Limb (tissue), 2 donors: ENCODE data around the gene ZNF283.
"Not testable (repeated sequence)": the region's sequence is repeated elsewhere in the genome, so short reads cannot be mapped to it uniquely, and the experiment has no call there.

Source experiments
- DNase-seq, 2 donors: peaks; one replicate each; pipeline ENCODE4 v3.0.0-alpha.2; 2016; ENCODE audit errors: extremely low spot score in 2 of 2

Gene ZNF283

DNA sequence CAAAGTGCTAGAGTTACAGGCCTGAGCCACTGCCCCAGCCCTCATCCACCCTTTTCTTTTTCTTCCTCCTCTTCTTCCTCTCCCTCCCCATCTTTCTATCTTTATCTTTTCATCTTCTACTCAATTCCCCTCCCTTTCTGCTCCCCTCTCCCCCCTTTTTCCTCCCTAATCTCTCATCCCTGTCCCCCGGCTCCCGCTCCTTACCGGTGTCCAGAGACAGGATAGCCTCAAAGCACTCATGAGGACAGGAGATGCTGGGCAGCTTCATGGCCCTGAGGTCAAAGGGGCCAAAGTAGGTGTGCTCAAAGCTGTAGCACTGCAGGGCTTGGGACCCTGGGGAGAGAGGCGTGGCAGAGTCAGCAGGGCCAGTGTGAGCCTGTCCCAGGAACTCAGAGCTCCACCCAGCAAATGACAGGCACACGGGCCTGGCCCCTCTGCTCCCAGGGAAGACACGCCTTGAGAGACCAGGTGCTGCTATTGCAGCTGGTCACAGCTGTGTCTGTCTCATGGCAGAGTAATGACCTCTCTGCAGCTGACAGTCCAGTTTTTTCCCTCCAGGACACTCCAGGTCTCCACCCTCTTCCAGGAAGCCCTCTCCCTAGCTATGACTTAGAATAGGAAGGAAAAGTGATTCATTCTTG is 27.5 kb upstream of the ZNF283 start:
- no peak for DNase-seq

DNA sequence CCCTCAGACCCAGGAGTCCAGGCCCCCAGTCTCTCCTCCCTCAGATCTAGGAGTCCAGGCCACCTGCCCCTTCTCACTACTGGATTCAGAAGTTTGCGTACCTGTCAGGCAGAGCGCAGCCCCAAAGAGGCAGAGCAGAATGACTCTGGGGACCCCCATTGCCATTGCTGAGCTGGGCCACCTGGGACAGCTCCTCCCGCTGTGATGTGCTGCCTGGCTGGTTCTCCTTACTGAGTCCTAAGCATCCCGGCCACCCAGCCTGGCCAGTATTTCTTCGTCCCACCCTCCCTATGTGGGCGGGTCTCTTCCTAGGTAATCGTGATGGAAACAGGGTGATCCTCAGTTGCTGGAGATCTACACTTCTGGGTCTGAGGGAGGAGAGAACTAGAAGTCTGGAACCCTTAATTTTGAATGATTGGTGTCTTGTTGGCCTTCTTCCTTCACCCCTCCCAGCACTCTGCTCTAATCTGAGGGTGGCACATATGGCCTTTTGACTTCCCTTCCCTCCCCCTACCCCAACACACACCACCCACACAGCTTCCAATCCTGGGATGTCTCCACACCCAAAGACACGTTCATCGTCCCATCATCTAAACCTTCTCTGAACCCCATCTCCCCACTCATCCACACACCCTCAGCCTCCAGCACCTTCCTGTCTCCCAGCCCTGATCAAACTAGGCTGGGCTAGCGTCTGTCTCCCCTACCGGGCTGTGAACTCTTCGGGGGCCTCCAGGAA is 24.7 kb upstream of the ZNF283 start, which contains the start of gene LYPD5:
TSS of gene LYPD5 (minus strand) at position 232 of the 736 bp plus-strand sequence. CDS start at position 165, 67 bp downstream.
- no peak for DNase-seq

DNA sequence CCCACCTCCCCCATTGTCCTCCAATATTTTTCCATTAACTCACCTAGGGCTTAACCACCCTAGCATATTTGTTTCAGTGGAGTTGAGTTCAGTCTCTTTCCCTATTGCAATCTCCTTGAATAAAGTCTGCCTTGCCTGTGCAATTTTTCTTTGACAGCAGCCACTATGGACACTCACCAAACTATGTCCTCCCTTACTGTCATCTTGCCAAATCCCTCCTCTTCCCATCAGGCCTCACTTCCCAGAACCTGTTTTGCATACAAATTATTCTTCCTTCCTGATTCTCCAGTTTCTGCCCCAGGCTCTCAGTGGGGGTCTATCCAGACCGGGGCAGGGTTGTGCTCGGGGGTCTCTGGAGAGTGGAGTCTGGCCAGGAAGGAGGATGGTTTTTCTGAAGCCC is 22.7 kb upstream of the ZNF283 start:
- no peak for DNase-seq

DNA sequence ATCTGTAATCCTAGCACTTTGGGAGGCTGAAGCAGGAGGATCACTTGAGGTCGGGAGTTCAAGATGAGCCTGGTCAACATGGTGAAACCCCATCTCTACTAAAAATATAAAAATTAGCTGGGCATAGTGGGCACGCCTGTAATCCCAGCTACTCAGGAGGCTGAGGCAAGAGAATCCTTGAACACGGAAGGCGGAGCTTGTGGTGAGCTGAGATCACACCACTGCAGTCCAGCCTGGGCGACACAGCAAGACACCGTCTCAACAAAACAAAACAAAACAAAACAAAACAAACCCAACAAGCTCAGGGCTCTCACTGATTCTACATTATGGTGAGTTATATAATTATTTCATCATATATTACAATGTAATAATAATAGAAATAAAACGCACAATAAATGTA is 20.7 kb upstream of the ZNF283 start:
- DNase-seq: not testable (repeated sequence)

DNA sequence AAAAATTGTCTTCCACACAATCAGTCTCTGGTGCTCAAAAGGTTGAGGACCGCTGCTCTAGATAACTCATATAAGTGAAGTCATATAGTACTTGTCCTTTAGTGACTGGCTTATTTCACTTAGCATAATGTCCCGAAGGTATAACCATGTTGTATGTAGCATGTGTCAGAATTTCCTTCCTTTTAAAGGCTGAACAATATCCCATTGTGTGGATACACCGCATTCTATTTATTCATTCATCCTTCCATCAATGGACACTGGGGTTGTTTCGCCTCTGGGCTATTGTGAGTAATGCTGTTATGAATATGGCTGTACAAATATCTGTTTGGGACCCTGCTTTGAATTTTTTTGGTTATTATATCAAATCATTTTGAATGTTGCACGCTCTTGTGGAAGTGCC is 20.3 kb upstream of the ZNF283 start:
- DNase-seq: no peak

DNA sequence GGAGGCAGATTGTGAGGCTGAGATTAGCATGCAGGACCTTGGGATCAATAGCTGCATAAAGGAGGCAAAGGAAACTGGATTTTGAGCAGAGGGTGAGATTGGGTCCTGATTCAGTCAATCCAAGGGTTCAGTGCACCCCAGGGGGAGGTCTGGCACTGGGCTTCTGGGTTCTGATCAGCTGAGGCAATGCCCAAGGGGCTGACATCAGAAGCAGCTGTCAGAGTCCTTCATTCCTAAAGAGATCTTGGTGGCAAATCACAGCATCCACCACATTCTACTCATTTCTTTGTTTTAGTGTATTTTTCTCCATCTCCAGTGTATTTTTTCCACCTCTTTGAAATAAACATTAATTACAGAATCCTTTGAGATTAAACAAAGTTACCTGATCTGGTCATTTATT is 19.5 kb upstream of the ZNF283 start:
- no peak for DNase-seq

DNA sequence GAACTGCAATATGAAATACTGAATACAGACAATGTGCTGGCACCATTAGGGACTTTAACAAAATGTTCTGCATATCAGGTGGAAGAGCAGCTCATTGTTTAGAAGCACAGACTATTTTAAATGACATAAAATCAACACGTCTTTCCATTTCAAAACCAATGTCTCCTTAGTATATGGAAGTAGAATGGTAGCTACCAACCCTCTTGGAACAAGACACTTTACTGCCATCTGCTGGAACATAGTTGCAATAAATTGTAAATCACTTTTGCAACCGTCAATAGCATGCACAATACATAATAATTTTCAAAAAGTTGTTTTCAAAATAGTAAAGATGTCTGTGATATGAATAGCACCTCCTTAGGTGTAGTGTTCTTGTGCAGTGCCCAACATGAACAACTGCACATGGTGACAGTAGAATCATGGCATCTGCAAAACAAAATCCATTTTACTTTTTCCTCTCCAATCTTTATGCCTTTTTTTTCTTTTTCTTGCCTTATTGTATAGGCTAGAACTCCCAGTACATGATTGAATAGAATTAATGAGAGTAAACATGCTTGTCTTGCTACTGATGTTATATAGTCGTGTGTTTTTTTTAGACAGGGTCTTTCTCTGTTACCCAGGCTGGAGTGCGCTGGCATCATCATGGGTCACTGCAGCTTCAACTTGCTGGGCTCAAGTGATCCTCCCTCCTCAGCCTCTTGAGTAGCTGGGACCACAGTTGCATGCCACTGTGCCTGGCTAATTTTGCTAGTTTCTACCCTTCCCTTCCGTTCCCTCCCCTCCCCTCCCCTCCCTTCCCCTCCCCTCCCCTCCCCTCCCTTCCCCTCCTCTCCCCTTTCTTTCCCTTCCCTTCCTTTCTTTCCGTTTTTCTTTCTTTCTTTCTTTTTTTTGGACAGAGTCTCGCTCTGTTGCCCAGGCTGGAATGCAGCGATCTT is 17.1 kb upstream of the ZNF283 start:
- peak in 1 of 2 donors; percentile 27 for DNase-seq

DNA sequence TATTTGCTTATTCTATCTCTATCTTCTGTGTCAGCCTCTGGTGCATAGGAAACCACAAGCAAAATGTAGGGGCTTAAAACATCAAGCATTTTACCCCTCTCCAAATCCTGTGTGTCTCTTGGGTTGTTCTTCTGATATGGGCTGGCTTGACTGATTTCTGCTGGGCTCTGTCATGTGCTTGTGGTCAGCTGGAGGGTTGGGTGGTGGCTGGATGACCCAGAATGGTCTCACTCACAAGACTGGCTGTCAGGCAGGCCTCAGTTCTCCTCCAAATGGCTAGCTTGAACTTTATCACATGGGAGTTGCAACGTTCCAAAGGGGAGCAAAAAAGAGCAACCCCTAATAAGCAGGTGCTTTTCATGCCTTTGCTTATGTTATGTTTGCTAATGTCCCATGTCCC is 15.3 kb upstream of the ZNF283 start:
- no peak for DNase-seq

DNA sequence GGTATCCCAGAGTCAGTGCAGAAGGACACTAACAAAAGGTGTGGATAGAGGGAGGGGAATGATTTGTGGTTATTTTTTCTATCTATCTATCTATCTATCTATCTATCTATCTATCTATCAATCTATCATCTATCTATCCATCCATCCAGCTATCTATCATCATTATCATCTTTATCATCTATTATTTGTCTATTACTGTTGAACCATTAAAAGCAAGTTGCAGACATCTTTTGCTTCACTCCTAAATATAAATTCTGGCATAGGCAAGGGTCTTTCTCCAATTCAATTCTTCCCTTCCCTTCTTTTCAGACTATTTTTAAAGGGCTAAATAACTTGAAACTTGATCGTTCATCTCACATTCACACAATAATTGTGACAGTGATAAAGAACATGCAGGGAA is 14.9 kb upstream of the ZNF283 start:
- no peak for DNase-seq

DNA sequence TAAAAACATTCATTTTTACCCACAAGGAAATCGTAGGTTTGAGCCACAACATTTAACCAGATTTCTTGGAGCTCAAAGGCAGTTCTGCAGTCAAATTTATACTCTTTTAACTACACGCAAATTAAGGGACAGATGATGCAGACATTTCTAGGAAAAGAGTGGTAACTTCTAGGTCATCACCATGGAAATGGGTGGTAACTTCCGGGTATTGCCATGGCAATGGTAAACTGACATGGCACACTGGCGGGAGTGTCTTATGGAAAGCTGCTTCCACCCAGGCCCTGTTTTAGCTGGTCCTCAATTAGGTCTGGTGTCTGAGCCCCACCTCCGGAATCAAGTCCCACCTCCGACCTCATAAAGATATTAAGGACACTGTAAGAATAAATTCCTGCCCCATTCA is 14.4 kb upstream of the ZNF283 start:
- no peak for DNase-seq

DNA sequence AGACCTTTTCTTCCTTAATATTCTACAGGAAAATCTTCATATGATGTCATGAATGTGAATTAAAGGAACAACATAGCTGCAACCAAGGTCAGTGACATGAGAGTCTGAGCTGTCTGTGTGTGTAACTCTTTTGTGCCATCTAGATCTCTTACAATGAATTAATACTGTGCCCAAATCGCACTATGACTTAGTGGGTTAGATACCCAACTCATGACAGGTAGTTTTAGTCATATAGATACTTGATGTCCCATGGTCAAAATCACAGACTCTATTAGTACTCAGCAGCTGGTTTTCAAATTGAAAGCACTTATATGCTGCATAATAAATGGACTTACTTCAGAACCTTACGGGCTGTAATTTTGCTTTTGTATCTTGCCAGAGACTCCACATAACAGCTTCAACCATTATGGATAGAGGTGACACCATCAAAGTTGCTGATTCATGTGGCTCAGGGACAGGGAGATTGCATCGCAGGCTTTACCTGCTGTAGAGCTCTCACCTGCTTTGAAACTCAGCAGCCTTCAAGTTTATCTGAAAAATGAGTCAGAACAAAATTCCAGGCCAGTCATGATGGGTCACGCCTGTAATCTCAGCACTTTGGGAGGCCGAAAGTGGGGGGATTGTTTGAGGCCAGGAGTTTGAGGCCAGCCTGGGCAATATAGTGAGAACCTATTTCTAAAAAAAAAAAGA is 12.3 kb upstream of the ZNF283 start:
- no peak for DNase-seq

DNA sequence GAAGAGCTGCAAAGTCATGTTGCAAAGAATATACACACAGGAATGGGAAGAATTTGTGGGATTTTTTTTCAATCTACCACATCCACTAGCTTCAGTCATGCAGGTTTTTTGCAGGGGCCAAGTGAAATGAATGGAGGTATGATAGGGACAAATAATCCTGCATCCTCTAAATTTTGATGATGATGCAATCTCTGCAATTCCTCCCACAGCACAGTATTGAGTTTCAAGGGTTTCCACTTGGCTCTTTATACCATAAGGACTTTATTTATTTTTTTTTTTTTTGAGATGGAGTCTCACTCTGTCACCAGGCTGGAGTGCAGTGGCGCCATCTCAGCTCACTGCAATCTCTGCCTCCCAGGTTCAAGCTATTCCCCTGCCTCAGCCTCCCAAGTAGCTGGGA is 9.7 kb upstream of the ZNF283 start:
- not testable (repeated sequence) for DNase-seq

DNA sequence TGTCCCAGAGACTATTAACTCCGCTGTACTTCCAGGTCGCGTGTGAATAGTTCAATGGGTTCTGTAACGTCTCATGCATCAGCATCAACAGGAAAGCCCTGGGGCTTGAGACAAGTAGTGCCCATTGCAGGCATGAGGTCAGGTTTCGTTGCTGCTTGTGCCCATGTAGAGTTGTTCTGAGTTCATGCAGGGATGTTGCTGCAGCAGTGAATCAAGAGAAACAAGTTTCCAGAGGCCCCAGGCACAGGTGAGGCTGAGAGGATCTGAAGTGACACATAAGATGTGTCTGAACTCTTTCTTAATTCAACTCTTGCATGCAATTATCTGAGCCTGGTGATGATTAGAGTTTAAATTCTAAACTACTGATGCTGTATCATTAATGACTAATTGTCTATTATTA is 8.6 kb upstream of the ZNF283 start:
- DNase-seq: no peak

DNA sequence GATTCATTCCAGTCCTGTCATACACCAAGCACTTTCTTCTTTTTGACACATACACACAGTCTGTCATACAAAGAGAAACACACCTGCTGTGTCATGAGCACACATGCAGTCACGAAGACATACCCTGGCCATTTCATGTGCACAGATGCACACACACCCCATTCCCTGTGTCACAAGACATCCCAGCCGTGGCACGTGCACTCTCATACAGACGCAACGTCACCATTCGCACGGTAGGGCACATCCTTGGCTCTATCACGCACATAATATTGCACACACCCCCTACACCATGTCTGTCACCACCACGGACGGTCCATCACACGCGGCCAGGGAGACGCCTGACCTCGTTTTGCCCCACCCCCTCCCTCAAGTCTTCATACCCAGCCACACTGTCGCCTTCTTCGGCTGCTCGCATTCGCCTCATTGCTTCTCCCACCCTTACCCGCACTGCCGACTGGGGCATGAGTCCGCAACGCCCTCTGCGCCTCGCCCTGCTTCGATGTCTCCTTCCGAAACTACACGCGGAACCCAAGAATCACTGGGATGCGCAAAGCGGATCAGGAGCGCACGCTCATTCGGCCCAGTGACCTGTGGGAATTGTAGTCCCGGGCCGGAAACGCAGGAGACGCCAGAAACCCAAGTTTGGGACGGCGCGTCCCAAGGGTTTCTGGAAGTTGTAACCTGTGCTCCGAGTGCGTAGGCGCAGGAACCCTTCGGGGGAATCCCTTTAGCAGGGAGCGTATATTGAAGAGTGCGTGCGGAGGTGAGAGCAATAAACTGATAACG is 6.8 kb upstream of the ZNF283 start:
- DNase-seq: peak; percentile 13 to 38

DNA sequence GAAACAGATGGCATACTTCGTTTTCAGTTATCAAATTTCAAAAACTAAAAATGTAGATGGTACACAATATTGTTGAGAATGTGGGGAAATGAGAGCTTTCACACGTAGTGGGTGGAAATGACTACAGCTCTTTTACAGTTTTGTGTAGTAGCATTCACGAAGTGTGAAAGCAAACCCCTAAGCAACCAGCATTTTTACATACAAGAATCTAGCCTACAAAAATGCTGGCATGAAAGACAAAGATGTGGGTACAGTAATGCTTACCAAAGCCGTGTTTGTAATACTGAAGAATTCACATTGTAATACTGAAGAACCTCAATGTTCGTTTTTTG is 6.3 kb upstream of the ZNF283 start:
- DNase-seq: no peak

DNA sequence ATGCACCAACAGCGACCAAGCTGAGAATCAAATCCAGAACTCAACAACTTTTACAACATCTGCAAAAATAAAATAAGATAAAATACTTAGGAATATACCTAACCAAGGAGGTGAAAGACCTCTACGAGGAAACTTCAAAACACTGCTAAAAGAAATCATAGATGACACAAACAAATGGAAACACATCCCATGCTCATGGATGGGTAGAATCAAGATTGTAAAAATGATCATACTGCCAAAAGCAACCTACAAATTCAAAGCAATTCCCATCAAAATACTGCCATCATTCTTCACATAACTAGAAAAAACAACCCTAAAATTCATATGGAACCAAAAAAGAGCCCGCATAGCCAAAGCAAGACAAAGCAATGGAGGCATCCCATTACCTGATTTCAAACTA is 3.3 kb upstream of the ZNF283 start:
- DNase-seq: not testable (repeated sequence)

DNA sequence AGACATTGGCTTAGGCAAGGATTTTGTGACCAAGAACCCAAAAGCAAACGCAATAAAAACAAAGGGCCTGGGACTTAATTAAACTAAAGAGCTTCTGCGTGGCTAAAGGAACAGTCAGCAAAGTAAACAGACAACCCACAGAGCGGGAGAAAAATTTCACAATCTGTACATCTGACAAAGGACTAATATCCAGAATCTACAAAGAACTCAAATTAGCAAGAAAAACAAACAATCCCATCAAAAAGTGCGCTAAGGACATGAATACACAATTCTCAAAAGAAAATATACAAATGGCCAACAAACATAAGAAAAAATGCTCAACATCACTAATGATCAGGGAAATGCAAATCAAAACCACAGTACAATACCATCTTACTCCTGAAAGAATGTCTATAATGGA is 2.5 kb upstream of the ZNF283 start:
- DNase-seq: not testable (repeated sequence)

DNA sequence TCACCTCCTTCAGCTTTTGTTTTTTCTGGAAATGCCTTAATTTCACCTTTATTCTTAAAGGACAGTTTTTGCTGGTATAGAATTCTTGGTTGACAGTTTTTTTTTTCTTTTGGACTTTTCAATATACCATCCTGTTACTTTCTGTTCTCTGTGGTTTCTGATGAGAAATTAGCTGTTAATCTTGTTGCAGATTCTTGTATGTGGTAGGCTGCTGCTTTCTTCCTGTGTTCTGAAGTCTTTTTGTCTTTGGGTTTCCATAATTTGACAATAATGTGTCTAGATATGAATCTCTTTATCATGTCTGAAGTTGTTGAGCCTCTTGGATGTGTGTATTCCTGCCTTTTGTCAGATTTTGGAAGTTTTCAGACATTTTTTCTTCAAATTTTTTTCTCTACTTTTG is 12.0 kb downstream of the ZNF283 start:
- DNase-seq: no peak

DNA sequence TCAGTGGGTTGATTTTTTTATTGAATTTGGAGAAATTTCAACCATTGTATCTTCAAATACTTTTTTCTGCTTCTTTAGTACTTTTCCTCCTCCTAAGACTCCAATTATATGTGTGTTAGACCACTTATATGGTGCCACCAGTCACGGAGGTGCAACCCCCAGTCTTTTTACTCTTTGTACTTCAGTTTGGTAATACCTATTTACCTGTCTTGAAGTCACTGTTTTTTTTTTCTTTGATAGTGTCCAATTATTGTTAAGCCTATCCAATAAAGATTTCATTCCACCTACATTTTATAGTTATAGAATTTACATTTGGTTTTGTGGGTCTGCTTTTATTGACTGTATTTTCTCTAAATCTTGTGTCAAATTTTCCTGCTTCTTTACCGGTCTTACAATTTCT is 14.9 kb downstream of the ZNF283 start:
- DNase-seq: no peak

DNA sequence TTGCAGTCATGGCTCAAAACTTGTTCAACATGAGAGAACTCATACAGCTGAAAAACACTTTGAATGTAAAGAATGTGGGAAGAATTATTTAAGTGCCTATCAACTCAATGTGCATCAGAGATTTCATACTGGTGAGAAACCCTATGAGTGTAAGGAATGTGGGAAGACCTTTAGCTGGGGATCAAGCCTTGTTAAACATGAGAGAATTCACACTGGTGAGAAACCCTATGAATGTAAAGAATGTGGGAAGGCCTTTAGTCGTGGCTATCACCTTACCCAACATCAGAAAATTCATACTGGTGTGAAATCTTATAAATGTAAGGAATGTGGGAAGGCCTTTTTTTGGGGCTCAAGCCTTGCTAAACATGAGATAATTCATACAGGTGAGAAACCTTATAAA is 20.1 kb downstream of the ZNF283 start:
- DNase-seq: no peak

DNA sequence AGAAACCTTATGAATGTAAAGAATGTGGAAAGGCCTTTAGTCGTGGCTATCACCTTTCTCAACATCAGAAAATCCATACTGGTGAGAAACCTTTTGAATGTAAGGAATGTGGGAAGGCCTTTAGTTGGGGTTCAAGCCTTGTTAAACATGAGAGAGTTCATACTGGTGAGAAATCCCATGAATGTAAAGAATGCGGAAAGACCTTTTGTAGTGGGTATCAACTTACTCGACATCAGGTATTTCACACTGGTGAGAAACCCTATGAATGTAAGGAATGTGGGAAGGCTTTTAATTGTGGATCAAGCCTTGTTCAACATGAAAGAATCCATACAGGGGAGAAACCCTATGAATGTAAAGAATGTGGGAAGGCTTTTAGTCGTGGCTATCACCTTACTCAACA is 20.8 kb downstream of the ZNF283 start:
- DNase-seq: no peak
